Skeletal muscle satellite cell (primary cell): ENCODE results near the gene ATF6B.

ENCODE experiments used
- H3K27me3 ChIP-seq: 2 replicates; pipeline ENCODE4 v1.7.0; 2013; ENCODE audit warnings: low read length; ENCODE audit not compliant: control insufficient read depth, insufficient read depth
- H3K36me3 ChIP-seq: 2 replicates; pipeline ENCODE4 v1.7.0; 2013; ENCODE audit warnings: mild to moderate bottlenecking, control low read depth, low read length; ENCODE audit not compliant: insufficient read depth
- H3K4me1 ChIP-seq: 2 replicates; pipeline ENCODE4 v1.7.0; 2013; ENCODE audit warnings: low read length; ENCODE audit not compliant: control insufficient read depth, insufficient read depth
- H3K4me2 ChIP-seq: 2 replicates; pipeline ENCODE4 v1.7.0; 2013; ENCODE audit warnings: mild to moderate bottlenecking, low read length
- H3K4me3 ChIP-seq: 2 replicates; pipeline ENCODE4 v1.7.0; 2013; ENCODE audit warnings: low read length
- H3K9ac ChIP-seq: 2 replicates; pipeline ENCODE4 v1.7.0; 2013; ENCODE audit warnings: mild to moderate bottlenecking, low read depth, low read length, moderate library complexity
- H3K9me3 ChIP-seq: replicated peaks from 2 replicates; pipeline ENCODE4 v1.7.0; 2013; ENCODE audit warnings: mild to moderate bottlenecking, control low read depth, low read length

The ATF6B gene

GRCh38 chr6:32123681-32124080 is 4.4 kb downstream of the ATF6B start:
- no peak overlapping the region for H3K4me2 ChIP-seq
- peaks cover 17% of the 10 kb centered on the region for H3K4me1 ChIP-seq
- H3K4me3 ChIP-seq = no peak overlapping the region
- peaks cover 44% of the 10 kb centered on the region for H3K36me3 ChIP-seq
- no peaks in the 10 kb centered on the region for H3K27me3 ChIP-seq
- H3K9me3 ChIP-seq = no peaks in the 10 kb centered on the region
- H3K9ac ChIP-seq = no peak overlapping the region

GRCh38 chr6:32120573-32121059 is 7.4 kb downstream of the ATF6B start:
- Histone ChIP-seq H3K4me3 (no peak overlapping the region), H3K36me3 (peaks cover 61% of the 10 kb centered on the region), H3K9ac (no peak overlapping the region)

GRCh38 chr6:32118782-32119628 is 9.0 kb downstream of the ATF6B start:
- Histone ChIP-seq H3K27me3 (no peaks in the 10 kb centered on the region), H3K36me3 (peaks cover 54% of the 10 kb centered on the region), H3K9me3 (no peaks in the 10 kb centered on the region), H3K4me2 (peak overlapping the region; percentile 40), H3K9ac (no peak overlapping the region), H3K4me1 (peaks cover 21% of the 10 kb centered on the region), H3K4me3 (no peak overlapping the region)

More at GRCh38 chr6:32120573-32121059, 7.4 kb downstream of the ATF6B start:
- no peaks in the 10 kb centered on the region for H3K27me3 ChIP-seq
- no peak overlapping the region for H3K4me2 ChIP-seq
- no peaks in the 10 kb centered on the region for H3K9me3 ChIP-seq
- H3K4me1 ChIP-seq = peaks cover 5% of the 10 kb centered on the region

GRCh38 chr6:32117461-32117860 is 10.6 kb downstream of the ATF6B start:
- Histone ChIP-seq H3K9ac (no peak overlapping the region), H3K4me2 (no peak overlapping the region), H3K36me3 (peaks cover 49% of the 10 kb centered on the region), H3K27me3 (no peaks in the 10 kb centered on the region), H3K4me3 (no peak overlapping the region), H3K9me3 (no peaks in the 10 kb centered on the region), H3K4me1 (peaks cover 30% of the 10 kb centered on the region)

GRCh38 chr6:32116674-32117073 is 11.4 kb downstream of the ATF6B start:
- Histone ChIP-seq H3K4me3 (no peak overlapping the region), H3K36me3 (peaks cover 44% of the 10 kb centered on the region), H3K4me2 (no peak overlapping the region), H3K27me3 (no peaks in the 10 kb centered on the region), H3K4me1 (peaks cover 30% of the 10 kb centered on the region), H3K9me3 (no peaks in the 10 kb centered on the region), H3K9ac (no peak overlapping the region)

GRCh38 chr6:32115623-32116022 is 12.4 kb downstream of the ATF6B start:
- H3K36me3 ChIP-seq = peaks cover 39% of the 10 kb centered on the region
- no peaks in the 10 kb centered on the region for H3K9me3 ChIP-seq
- H3K27me3 ChIP-seq = peaks cover 2% of the 10 kb centered on the region
- H3K4me1 ChIP-seq = peaks cover 30% of the 10 kb centered on the region
- H3K4me3 ChIP-seq = no peak overlapping the region
- H3K4me2 ChIP-seq = no peak overlapping the region
- peak overlapping the region; percentile 35 for H3K9ac ChIP-seq

GRCh38 chr6:32114796-32115195 is 13.2 kb downstream of the ATF6B start:
- H3K9ac ChIP-seq = peak overlapping the region; percentile 59
- H3K4me1 ChIP-seq = peaks cover 30% of the 10 kb centered on the region
- H3K36me3 ChIP-seq = peaks cover 35% of the 10 kb centered on the region
- peak overlapping the region; percentile 63 for H3K4me2 ChIP-seq
- H3K9me3 ChIP-seq = no peaks in the 10 kb centered on the region
- H3K4me3 ChIP-seq = peak overlapping the region; percentile 33
- peaks cover 10% of the 10 kb centered on the region for H3K27me3 ChIP-seq

DNA sequence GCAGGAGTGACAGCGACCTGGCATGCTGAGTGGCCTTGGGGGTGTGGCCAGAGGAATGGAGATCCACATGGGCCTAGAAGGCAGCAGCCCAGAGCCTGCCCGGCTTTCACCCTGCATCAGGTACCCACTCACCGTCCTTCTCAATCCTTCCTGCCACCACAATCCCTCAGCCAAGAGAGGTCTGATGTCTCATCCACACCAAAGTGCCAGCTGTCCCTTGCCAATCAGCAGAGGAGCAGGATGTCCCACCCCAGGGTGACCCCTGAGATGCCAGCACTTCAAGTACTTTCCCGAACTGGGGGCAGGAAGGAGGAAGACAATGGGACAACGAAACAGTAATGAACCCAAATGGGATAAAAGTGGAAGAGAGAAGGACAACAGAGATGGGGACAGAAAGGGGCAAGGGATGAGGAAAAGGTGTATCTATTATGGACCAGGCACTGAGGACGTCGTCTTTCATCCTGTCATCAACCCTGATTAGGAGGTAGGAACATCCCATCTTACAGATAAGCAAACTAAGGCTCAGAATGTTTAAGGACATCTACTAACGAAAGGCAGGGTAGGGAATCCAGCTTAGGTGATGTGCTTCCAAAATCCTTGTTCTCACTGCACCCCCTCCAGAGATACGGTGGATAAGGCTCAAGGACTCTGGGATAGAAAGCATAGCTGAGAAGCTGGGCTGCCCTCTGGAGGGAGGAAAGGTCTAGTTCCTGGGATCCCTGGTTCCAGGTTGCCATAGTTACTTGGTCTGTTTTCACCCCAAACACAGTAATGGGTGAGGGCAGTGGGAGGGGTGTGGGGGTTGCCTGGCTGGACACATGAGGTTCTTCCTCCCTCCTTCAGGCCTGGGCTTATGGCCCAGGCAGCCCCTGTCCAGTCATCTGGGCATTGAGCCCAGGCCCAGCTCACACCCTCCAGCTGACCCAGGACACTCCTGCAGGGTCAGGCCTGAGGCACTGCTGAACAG is 14.4 kb downstream of the ATF6B start:
- Histone ChIP-seq H3K9ac (peak overlapping the region; percentile 59), H3K36me3 (peaks cover 29% of the 10 kb centered on the region), H3K4me3 (no peak overlapping the region)

DNA sequence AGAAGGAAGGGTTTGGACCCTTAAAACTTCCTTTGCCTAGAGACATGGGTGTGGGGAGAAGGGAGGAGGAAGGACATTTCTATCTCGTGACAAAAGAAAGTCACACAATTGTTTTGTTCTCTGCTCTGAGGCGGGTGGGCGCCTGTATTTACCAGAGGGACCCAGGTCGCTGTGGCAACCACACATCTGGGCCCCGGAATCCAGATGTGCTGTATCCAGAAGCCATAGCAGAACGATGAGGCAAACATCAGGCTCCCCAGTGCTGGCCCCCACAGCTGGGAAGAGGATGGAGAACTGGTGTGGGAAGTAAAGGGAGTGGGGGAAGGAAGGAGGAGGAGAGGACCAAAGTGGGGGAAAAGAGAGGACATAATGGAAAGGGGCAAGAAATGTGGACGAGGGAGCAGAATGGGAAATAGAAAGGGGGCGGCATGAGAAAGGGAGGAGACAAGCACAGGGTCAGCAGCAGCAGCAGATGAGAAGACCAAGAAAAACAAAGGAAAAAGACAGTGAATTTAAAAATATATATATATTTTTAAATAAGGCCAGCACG is 15.5 kb downstream of the ATF6B start:
- peaks cover 20% of the 10 kb centered on the region for H3K36me3 ChIP-seq
- H3K4me1 ChIP-seq = peaks cover 44% of the 10 kb centered on the region
- H3K9me3 ChIP-seq = no peaks in the 10 kb centered on the region
- peaks cover 22% of the 10 kb centered on the region for H3K27me3 ChIP-seq
- H3K4me2 ChIP-seq = no peak overlapping the region
- H3K9ac ChIP-seq = no peak overlapping the region
- H3K4me3 ChIP-seq = no peak overlapping the region

More for the DNA sequence above, 14.4 kb downstream of the ATF6B start:
- Histone ChIP-seq H3K4me1 (peaks cover 32% of the 10 kb centered on the region), H3K27me3 (peaks cover 19% of the 10 kb centered on the region), H3K9me3 (no peaks in the 10 kb centered on the region), H3K4me2 (peak overlapping the region; percentile 33)

DNA sequence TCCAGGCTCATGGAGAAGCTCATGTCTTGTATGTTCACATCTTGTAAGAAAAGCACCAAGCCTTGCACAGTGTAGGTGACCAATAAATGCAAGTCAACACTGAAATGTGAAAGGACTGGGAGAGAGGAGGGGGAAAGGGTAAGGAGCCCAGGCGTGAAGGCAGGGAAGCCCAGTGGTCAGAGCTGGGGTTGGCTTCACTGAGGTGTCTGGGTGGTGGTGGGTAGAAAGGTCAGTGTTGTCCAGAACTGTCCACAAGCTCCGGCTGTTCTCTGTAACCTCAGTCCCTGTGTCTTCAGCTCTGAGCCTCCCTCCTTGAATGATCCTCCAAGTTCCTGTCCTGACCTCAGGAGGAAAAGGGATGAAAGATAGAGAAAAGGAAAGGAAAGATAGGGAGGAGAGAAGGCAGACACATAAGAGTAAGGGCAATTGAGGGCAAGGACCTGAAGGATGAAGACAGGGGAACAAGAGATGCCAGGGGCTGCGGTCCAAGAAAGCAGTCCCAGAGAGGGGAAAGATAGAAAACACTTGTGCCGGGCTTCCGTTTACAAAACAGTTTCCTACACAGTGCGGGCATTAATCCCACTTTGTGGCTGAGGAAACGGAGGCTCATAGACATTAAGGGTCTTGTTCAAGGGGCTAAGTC is 16.5 kb downstream of the ATF6B start:
- Histone ChIP-seq H3K36me3 (peaks cover 11% of the 10 kb centered on the region), H3K4me3 (no peak overlapping the region), H3K9me3 (no peaks in the 10 kb centered on the region), H3K4me2 (no peak overlapping the region), H3K9ac (no peak overlapping the region), H3K27me3 (peaks cover 28% of the 10 kb centered on the region), H3K4me1 (peaks cover 50% of the 10 kb centered on the region)
